ENCODE results near the gene PCDHGB5.
"Not testable (repeated sequence)": the region's sequence is repeated elsewhere in the genome, so short reads cannot be mapped to it uniquely, and the experiment has no call there.

The PCDHGB5 gene

GRCh38 chr5:141382469-141383294, 15.1 kb upstream of the PCDHGB5 start, which contains the start of gene PCDHGA7:
Gene PCDHGA7 (plus strand): TSS chr5:141382742. CDS start chr5:141382900, 158 bp downstream.
- no peak for DNase-seq

- DNase-seq, result no peak
These were observed 14.4 kb upstream of the PCDHGB5 start for GRCh38 chr5:141383345-141383744.

- no peak for DNase-seq
These were observed 13.1 kb upstream of the PCDHGB5 start for GRCh38 chr5:141384471-141385267.

GRCh38 chr5:141387557-141388311, 10.0 kb upstream of the PCDHGB5 start, which contains the start of gene PCDHGB4:
Gene PCDHGB4 (plus strand): TSS chr5:141387698. CDS start chr5:141387885, 187 bp downstream.
- DNase-seq, result not testable (repeated sequence)

- DNase-seq, result no peak
These were observed 9.1 kb upstream of the PCDHGB5 start for GRCh38 chr5:141388661-141389060.

GRCh38 chr5:141389153-141390042, 8.3 kb upstream of the PCDHGB5 start:
- no peak for DNase-seq

GRCh38 chr5:141392429-141393198, 5.1 kb upstream of the PCDHGB5 start, which contains the start of gene PCDHGA8:
Gene PCDHGA8 (plus strand): TSS chr5:141392633. CDS start chr5:141392814, 181 bp downstream.
- DNase-seq, result no peak

GRCh38 chr5:141393267-141393666, 4.5 kb upstream of the PCDHGB5 start:
- DNase-seq, result no peak

GRCh38 chr5:141394401-141395187, 3.2 kb upstream of the PCDHGB5 start:
- not testable (repeated sequence) for DNase-seq

GRCh38 chr5:141398608-141399007, 861 bp downstream of the PCDHGB5 start:
- no peak for DNase-seq

GRCh38 chr5:141399555-141400258, 2.0 kb downstream of the PCDHGB5 start:
- DNase-seq, result no peak

GRCh38 chr5:141402553-141403243, 5.0 kb downstream of the PCDHGB5 start, which contains the start of gene PCDHGA9:
Gene PCDHGA9 (plus strand): TSS chr5:141402778. CDS start chr5:141402953, 175 bp downstream.
- DNase-seq, result no peak

- no peak for DNase-seq
These were observed 5.6 kb downstream of the PCDHGB5 start for GRCh38 chr5:141403387-141403786.

- not testable (repeated sequence) for DNase-seq
These were observed 10.2 kb downstream of the PCDHGB5 start, which contains the start of gene PCDHGB6 for GRCh38 chr5:141407790-141408505. Gene PCDHGB6 (plus strand): TSS chr5:141408021. CDS start chr5:141408203, 182 bp downstream.

GRCh38 chr5:141409598-141410306, 12.0 kb downstream of the PCDHGB5 start:
- no peak for DNase-seq

- no peak for DNase-seq
These were observed 13.8 kb downstream of the PCDHGB5 start for GRCh38 chr5:141411575-141411974.
